ENCODE data around the gene NARS2.

DNA sequence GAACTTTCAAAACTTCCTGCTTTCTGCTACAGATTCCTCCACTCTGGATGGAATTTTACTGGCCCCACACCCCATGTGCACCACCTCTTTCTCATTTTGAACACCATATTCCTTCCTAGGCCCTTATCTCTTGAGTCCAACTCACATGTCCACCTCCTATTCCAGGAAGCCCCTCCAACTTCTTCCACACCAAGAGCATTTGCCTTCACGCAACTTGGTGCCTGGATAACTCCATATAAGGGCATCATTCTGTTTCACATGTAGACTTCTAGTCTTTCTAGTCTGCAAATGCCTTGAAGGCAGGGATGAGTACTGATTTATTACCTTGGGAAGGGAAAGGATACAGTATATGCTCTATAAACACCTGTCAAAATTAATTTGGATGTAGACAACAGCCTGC lies 174.5 kb downstream of the NARS2 start:
- no peak for TF ChIP-seq POLR2A (IDR thresholded peaks at IDR 0.05)
- TF ChIP-seq, protein P1, sequence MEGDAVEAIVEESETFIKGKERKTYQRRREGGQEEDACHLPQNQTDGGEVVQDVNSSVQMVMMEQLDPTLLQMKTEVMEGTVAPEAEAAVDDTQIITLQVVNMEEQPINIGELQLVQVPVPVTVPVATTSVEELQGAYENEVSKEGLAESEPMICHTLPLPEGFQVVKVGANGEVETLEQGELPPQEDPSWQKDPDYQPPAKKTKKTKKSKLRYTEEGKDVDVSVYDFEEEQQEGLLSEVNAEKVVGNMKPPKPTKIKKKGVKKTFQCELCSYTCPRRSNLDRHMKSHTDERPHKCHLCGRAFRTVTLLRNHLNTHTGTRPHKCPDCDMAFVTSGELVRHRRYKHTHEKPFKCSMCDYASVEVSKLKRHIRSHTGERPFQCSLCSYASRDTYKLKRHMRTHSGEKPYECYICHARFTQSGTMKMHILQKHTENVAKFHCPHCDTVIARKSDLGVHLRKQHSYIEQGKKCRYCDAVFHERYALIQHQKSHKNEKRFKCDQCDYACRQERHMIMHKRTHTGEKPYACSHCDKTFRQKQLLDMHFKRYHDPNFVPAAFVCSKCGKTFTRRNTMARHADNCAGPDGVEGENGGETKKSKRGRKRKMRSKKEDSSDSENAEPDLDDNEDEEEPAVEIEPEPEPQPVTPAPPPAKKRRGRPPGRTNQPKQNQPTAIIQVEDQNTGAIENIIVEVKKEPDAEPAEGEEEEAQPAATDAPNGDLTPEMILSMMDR (IDR thresholded peaks at IDR 0.05), result no peak
